ENCODE results near the gene OLFM2.

The OLFM2 gene

GRCh38 chr19:9839415-9839814 is 96.9 kb downstream of the OLFM2 start:
- Histone ChIP-seq H3K4me3 (replicated peaks; ENCODE audit: low read depth, low read length) (no peak overlapping the region), H3K36me3 (ENCODE audit: control insufficient read depth, insufficient read depth, low read length) (peaks cover 33% of the 10 kb centered on the region), H3K27me3 (replicated peaks; ENCODE audit: control insufficient read depth, insufficient read depth, low read length) (no peaks in the 10 kb centered on the region)
- no peak for TF ChIP-seq CTCF (IDR thresholded peaks at IDR 0.05; ENCODE audit: insufficient read depth, low read length, poor library complexity, severe bottlenecking)
- DNase-seq (ENCODE audit: extremely low read depth, insufficient read length): no peak

- peaks cover 26% of the 10 kb centered on the region for H3K36me3 ChIP-seq (ENCODE audit: control insufficient read depth, insufficient read depth, low read length)
- DNase-seq (ENCODE audit: extremely low read depth, insufficient read length): no peak
- H3K27me3 ChIP-seq (replicated peaks; ENCODE audit: control insufficient read depth, insufficient read depth, low read length): no peaks in the 10 kb centered on the region
- no peak overlapping the region for H3K4me3 ChIP-seq (replicated peaks; ENCODE audit: low read depth, low read length)
- no peak for TF ChIP-seq CTCF (IDR thresholded peaks at IDR 0.05; ENCODE audit: insufficient read depth, low read length, poor library complexity, severe bottlenecking)
Observed at GRCh38 chr19:9838324-9838723, 98.0 kb downstream of the OLFM2 start.

DNA sequence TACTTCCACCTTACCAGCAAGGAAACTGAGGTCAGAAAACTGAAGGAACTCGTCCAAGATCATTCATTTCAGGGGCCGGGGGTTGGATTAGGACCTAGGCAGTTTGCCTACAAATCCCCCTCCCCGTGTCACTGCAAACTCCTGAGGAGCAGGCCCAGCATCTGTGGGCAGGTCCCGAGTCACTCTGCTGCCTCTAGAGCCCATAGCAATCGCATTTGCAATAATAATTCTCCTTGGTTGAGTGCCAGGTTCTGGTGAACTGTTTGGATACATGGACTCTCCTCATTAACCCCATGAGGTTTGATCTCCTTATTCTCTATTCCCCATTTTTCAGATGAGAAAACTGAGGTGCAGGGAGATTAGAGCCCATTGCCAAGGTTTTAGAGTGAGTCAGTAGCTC is 100.3 kb downstream of the OLFM2 start:
- DNase-seq (ENCODE audit: extremely low read depth, insufficient read length): no peak
- peaks cover 7% of the 10 kb centered on the region for H3K36me3 ChIP-seq (ENCODE audit: control insufficient read depth, insufficient read depth, low read length)
- no peak for TF ChIP-seq CTCF (IDR thresholded peaks at IDR 0.05; ENCODE audit: insufficient read depth, low read length, poor library complexity, severe bottlenecking)
- no peaks in the 10 kb centered on the region for H3K27me3 ChIP-seq (replicated peaks; ENCODE audit: control insufficient read depth, insufficient read depth, low read length)
- peak overlapping the region; percentile 92 for H3K4me3 ChIP-seq (replicated peaks; ENCODE audit: low read depth, low read length)

- H3K4me3 ChIP-seq (replicated peaks; ENCODE audit: low read depth, low read length): peak overlapping the region; percentile 92
- TF ChIP-seq CTCF (IDR thresholded peaks at IDR 0.05; ENCODE audit: insufficient read depth, low read length, poor library complexity, severe bottlenecking): no peak
- H3K36me3 ChIP-seq (ENCODE audit: control insufficient read depth, insufficient read depth, low read length): peaks cover 5% of the 10 kb centered on the region
- DNase-seq (ENCODE audit: extremely low read depth, insufficient read length): no peak
- no peaks in the 10 kb centered on the region for H3K27me3 ChIP-seq (replicated peaks; ENCODE audit: control insufficient read depth, insufficient read depth, low read length)
Observed at GRCh38 chr19:9835507-9835949, 100.8 kb downstream of the OLFM2 start.

GRCh38 chr19:9834726-9835506 is 101.4 kb downstream of the OLFM2 start, which contains the start of gene PIN1:
Gene PIN1 (plus strand): TSS chr19:9835318. CDS start chr19:9835345, 27 bp downstream.
- Histone ChIP-seq H3K4me3 (replicated peaks; ENCODE audit: low read depth, low read length) (peak within 1 kb of the TSS; percentile 92), H3K27me3 (replicated peaks; ENCODE audit: control insufficient read depth, insufficient read depth, low read length) (no peaks in the 10 kb centered on the region), H3K36me3 (ENCODE audit: control insufficient read depth, insufficient read depth, low read length) (peaks cover 4% of the 10 kb centered on the region)
- TF ChIP-seq CTCF (IDR thresholded peaks at IDR 0.05; ENCODE audit: insufficient read depth, low read length, poor library complexity, severe bottlenecking): peak; percentile 20
- peak; percentile 100 for DNase-seq (ENCODE audit: extremely low read depth, insufficient read length)

Data from GM06990 (cell line).